ENCODE measurements around the gene CHM. TPM values are rescaled to one million over a fixed set of nuclear protein-coding genes. Genes with fewer than 3 reads are reported as not detected.
"Not testable (repeated sequence)": the region's sequence is repeated elsewhere in the genome, so short reads cannot be mapped to it uniquely, and the experiment has no call there.

CHM gene, protein sequence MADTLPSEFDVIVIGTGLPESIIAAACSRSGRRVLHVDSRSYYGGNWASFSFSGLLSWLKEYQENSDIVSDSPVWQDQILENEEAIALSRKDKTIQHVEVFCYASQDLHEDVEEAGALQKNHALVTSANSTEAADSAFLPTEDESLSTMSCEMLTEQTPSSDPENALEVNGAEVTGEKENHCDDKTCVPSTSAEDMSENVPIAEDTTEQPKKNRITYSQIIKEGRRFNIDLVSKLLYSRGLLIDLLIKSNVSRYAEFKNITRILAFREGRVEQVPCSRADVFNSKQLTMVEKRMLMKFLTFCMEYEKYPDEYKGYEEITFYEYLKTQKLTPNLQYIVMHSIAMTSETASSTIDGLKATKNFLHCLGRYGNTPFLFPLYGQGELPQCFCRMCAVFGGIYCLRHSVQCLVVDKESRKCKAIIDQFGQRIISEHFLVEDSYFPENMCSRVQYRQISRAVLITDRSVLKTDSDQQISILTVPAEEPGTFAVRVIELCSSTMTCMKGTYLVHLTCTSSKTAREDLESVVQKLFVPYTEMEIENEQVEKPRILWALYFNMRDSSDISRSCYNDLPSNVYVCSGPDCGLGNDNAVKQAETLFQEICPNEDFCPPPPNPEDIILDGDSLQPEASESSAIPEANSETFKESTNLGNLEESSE
- total RNA-seq: 10 to 100 TPM; 13.8 to 17.5 TPM
- long read RNA-seq, full-length matches to known transcripts: 1 of 2 reads
- long read RNA-seq, partial matches to known transcripts: 1 of 2 reads
- long read RNA-seq, other reads (novel, unspliced or antisense): 0 of 2 reads

DNA sequence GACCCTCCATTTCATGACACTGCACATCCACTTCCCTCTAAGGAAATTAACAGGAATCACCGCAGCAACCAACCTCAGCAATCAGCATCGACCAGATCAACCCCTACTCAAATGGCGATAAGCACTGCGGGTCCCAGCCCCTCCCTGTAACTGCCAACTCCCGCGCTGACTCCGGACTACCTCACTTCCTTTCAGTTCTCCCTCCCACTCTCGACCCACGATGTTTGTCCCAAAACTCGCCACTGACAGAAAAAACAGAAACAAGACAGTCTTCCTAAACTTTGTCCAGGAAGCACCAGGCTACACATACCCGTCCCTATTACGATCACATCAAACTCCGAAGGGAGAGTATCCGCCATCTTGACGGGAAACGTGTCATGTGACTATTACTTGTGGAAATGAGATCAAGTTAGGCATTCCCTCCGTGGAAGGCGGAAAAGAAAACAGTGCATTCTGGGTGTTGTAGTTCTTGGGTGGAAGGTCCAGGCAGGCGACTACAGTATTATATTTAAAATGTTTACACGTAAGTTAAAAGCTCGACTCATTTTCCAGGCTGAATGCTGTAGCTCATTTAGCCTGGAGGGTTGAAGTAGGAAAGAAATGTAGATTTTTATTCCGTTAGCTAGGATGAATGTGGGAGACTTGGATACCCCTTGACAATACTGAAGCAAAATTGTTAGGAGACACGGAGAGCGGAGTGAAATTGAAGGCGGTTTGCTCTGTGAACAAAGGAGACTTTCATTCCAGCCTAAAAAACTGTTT is at the start of gene CHM:
TSS of gene CHM (minus strand) at position 385 of the 762 bp plus-strand sequence. CDS start at position 359, 26 bp downstream.
- DNase-seq (peak; percentile 56), ATAC-seq (peak; percentile 98 to 99)
- intact Hi-C loops (cut with DNase I): no loop called here

GRCh38 chrX:86078650-86079049 is 31.3 kb upstream of the CHM start:
- no peak for ATAC-seq
- DNase-seq: no peak
- intact Hi-C loops (cut with DNase I): no loop called here

DNA sequence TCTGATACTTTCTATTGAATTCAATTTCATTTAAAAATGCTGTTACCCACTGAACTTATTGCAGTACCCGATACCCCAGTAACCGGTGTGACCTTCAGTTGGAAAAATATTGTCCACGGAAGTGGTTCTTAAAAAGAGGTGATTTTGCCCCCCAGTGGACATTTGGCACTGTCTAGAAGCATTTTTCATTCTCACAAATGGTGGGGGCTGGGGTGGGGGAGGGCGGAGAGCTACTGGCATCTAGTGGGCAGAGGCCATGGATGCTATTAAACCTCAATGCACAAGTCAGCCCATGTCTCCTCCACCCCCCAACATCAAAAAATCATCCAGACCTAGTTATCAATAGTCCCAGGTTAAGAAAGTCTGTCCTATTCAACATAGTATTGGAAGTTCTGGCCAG is 19.6 kb upstream of the CHM start:
- no peak for ATAC-seq
- intact Hi-C loops (cut with DNase I): no loop called here

DNA sequence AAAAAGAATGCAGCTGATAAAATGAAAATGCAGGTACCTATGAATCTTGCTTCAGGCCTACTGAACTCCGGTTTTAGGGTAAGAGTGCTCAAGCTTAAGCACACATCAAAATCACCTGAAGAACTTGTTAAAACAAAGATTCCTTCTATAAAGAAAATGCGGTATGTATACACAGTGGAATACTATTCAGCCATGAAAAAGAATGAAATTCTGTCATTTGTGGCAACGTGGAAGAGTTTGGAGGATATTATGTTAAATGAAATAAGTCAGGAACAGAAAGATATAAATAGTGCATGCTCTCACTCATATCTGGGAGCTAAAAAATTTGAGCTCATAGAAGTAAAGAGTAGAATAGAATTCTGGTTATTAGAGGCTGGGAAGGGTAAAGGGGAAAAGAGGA is 14.0 kb upstream of the CHM start:
- no peak for ATAC-seq
- intact Hi-C loops (cut with DNase I): no loop called here
- DNase-seq: no peak

More for the DNA sequence above, 19.6 kb upstream of the CHM start:
- DNase-seq: no peak

DNA sequence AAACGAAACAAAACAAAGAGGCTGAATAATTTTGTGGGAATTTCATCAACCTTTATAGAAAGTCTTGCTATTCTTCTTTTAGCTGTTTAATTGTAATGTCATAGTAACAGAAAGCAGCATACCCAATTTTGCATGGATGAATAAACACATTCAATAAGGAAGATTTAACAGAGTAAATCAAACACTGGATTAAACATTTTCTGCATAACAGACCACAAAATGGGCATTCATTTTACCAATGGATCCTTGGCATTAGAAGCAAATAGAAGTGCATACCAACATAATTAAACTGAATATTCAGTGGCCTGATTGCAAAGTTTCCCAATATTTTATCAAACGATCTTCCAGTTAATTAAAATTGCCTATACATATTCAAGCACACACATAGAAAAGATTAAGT is 4.4 kb upstream of the CHM start:
- ATAC-seq (no peak), DNase-seq (no peak)
- intact Hi-C loops (cut with DNase I): no loop called here

- DNase-seq (no peak), ATAC-seq (peak in 1 of 2 donors; percentile 21)
- intact Hi-C loops (cut with DNase I): no loop called here
These were observed 550 bp upstream of the CHM start for GRCh38 chrX:86047936-86048280.

DNA sequence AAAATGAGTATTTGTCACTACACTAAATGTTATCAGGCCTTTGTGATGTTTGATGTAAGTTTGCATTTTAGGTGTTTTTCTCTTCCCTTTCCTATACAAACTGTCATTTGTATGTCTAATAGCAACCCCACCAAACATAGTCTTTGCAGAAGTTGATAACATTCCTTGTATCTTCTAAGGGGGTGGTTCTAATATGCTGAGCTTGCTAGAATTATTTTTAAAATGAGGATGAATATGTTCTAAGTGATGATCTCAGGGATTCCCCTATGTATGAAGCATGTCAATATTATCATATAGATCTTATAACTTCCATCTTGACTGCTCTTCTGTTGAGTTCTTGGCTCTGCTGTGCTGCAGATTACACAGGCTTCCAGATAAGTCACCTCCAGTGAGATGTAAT is 3.1 kb downstream of the CHM start:
- intact Hi-C loops (cut with DNase I): no loop called here
- no peak for ATAC-seq
- DNase-seq: no peak

- DNase-seq (no peak), ATAC-seq (no peak)
- intact Hi-C loops (cut with DNase I): no loop called here
These were observed 7.5 kb downstream of the CHM start for GRCh38 chrX:86039625-86040568.

- DNase-seq (no peak), ATAC-seq (no peak)
- intact Hi-C loops (cut with DNase I): no loop called here
These were observed 14.0 kb downstream of the CHM start for GRCh38 chrX:86033385-86033784.

DNA sequence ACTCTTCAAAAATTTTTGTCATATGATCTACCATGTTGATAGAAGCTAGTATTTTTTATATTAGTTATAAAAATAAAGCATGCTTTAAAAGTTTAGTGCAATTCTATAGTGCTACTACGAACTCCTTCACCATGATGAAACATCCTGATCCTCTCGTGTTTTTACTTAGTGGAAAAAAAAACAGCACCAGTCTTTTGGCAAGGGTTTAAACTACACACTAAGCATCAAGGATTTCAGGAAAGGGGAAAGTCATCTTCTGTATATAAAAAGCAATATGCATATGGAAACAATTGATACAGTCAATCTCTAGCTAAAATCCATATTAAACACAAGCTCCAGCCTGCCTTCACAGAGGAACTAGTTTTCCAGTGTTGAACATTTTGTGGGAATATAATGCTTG is 18.7 kb downstream of the CHM start:
- intact Hi-C loops (cut with DNase I): no loop called here
- DNase-seq: no peak
- ATAC-seq: no peak

DNA sequence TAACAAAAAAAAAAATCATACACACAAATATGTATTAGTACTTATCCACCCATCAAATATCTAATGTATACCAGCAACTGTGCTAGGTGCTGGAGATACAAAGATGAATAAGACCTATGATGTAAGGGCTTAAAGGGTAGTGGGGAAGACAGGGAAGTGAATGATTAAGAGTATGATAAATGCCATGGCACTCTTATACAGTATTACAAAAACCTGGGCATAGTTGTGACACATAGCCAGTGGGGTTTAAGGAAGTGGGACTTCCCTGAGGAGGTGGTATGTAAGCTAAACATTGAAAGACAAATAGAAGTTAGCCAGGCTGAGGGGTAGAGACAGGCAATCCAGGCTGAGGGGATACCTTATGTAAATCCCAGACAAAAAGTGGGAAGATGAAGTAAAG is 23.5 kb downstream of the CHM start:
- DNase-seq: no peak

GRCh38 chrX:86021652-86022289 is 25.6 kb downstream of the CHM start:
- no peak for ATAC-seq
- DNase-seq: no peak
- intact Hi-C loops (cut with DNase I): no loop called here

More for the DNA sequence above, 23.5 kb downstream of the CHM start:
- intact Hi-C loops (cut with DNase I): no loop called here
- no peak for ATAC-seq

GRCh38 chrX:86016139-86016538 is 31.2 kb downstream of the CHM start:
- ATAC-seq: no peak
- intact Hi-C loops (cut with DNase I): no loop called here
- no peak for DNase-seq

- intact Hi-C loops (cut with DNase I); ATAC-seq: not testable (repeated sequence)
These were observed 32.4 kb downstream of the CHM start for GRCh38 chrX:86014959-86015358.

DNA sequence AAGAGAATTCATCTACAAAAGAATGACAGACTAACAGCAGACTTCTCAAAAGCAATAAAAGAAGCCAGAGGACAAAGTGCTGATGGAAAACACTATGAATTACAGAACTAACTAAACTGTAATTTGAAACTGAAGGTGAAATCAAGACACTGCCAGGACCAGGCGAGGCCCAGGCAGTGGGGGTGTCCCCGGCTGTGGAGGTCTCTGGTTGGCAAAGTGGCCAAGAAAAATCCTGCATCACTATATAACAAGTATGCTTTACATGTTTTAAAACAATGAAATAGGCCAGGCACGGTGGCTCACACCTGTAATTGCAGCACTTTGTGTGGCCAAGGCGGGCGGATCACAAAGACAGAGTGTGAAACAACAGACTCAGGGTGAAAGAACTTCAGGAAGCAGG is 32.9 kb downstream of the CHM start:
- intact Hi-C loops (cut with DNase I): no loop called here
- DNase-seq (no peak), ATAC-seq (no peak)

More at GRCh38 chrX:86014959-86015358, 32.4 kb downstream of the CHM start:
- not testable (repeated sequence) for DNase-seq

DNA sequence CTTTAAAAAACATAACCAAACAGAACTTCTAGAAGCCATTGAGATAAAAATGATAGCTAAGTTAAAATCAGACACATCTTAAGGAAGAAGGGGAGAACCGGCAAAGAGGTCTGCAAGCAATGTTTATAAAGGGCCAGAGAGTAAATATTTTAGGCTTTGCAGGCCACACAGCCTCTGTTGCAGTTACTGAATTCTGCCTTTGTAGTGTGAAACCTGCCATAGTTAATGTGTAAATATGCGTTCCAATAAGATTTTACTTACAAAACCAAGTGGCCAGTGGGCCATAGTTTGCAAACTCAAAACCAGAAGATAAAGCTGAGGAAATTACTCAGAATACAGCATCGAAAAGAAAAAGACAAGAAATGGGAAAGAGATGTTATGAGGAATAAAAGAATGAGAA is 33.6 kb downstream of the CHM start:
- intact Hi-C loops (cut with DNase I): no loop called here
- ATAC-seq (no peak), DNase-seq (no peak)

- DNase-seq (no peak), ATAC-seq (no peak)
- intact Hi-C loops (cut with DNase I): no loop called here
These were observed 35.2 kb downstream of the CHM start for GRCh38 chrX:86012188-86012587.

GRCh38 chrX:86009803-86010202 is 37.6 kb downstream of the CHM start:
- DNase-seq; ATAC-seq; intact Hi-C loops (cut with DNase I): not testable (repeated sequence)
